Neural progenitor cell (in vitro differentiated cells): ENCODE results near the gene ZNF619.

Source experiments
- CTCF ChIP-seq: fragments of 200-600 bp; sonication (generic); IDR thresholded peaks from 2 replicates; pipeline ENCODE4 v1.5.1; 2017; ENCODE audit warnings: antibody characterized with exemption, mild to moderate bottlenecking
- EZH2 ChIP-seq: fragments of 200-600 bp; sonication (generic); IDR thresholded peaks from 2 replicates; pipeline ENCODE4 v1.6.1; 2017; ENCODE audit warnings: antibody characterized with exemption, mild to moderate bottlenecking, moderate library complexity
- EZH2phosphoT487 ChIP-seq: fragments of 200-600 bp; sonication (generic); IDR thresholded peaks from 2 replicates; pipeline ENCODE4 v1.6.1; 2017; ENCODE audit warnings: antibody characterized with exemption

- no peak for TF ChIP-seq CTCF
- no peak for TF ChIP-seq EZH2
- no peak for TF ChIP-seq EZH2phosphoT487
These were observed 8.9 kb upstream of the ZNF619 start for GRCh38 chr3:40468018-40468417.
